ENCODE measurements around the gene LFNG. TPM values are rescaled to one million over a fixed set of nuclear protein-coding genes. Genes with fewer than 3 reads are reported as not detected.
A peak's percentile ranks its signal among the peaks of the same experiment; 100 is the strongest.

LFNG gene
- polyA plus RNA-seq, 2 of the 4 experiments (the other 2 are of a cell fraction), result 2.3 to 7.3 TPM

DNA sequence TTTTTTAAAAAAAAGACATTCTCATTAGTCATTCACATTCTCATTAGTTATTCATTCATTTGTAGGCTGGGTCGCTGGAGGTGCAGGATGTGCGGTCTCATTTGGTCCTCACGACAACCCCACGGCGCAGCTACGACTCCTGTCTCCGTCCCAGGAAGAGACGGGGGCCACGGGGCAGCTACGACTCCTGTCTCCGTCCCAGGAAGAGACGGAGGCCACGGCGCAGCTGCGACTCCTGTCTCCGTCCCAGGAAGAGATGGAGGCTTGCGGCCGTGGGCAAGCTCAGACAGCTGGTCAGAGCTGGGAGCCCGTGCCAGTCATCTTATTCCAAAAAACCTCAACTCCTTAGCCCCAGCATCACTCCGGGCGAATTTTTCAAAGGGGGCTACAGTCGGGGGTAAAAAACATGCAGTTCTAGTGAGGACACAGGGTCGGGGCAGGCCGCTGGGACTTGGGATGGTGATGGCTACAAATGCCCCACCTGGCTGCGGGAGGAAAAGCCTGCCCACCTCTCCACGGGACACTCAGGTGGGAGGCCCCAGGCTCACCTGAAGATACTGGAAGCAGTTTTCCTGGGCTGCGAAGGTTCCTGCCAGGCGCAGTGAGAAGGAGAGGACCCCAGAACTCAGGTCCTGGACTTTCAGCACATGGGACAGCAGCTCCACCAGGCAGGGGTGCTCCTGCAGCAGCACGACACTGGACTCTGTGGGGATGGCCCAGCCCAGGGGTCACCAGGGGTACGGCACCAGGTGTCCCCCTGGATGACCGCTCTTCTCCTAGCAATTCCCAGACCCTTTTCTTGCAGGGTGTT is 27.4 kb downstream of the LFNG start:
- Histone ChIP-seq H3K4me1 (no peaks in the 10 kb centered on the region), H3K4me3 (no peak overlapping the region), H3K27ac (no peak overlapping the region), H3K9me3 (no peaks in the 10 kb centered on the region), H3K4me2 (no peak overlapping the region)
- CTCF ChIA-PET, result interaction anchor here (0.8 to 1.5 kb wide), 4 partner anchors 12 to 78 kb away, joined by 3 to 5 read pairs (median 4); partner anchors contain the start of gene IQCE
- DNase-seq (ENCODE audit: low read depth in 1 of 2, low spot score in 1 of 2), result no peak
- no peak for ATAC-seq
- TF ChIP-seq RARB (CRISPR knock-in tag; IDR thresholded peaks at IDR 0.05), result no peak
- no peak for TF ChIP-seq NPAS2 (CRISPR knock-in tag; IDR thresholded peaks at IDR 0.05; ENCODE audit: borderline replicate concordance)
- TF ChIP-seq, protein P1, sequence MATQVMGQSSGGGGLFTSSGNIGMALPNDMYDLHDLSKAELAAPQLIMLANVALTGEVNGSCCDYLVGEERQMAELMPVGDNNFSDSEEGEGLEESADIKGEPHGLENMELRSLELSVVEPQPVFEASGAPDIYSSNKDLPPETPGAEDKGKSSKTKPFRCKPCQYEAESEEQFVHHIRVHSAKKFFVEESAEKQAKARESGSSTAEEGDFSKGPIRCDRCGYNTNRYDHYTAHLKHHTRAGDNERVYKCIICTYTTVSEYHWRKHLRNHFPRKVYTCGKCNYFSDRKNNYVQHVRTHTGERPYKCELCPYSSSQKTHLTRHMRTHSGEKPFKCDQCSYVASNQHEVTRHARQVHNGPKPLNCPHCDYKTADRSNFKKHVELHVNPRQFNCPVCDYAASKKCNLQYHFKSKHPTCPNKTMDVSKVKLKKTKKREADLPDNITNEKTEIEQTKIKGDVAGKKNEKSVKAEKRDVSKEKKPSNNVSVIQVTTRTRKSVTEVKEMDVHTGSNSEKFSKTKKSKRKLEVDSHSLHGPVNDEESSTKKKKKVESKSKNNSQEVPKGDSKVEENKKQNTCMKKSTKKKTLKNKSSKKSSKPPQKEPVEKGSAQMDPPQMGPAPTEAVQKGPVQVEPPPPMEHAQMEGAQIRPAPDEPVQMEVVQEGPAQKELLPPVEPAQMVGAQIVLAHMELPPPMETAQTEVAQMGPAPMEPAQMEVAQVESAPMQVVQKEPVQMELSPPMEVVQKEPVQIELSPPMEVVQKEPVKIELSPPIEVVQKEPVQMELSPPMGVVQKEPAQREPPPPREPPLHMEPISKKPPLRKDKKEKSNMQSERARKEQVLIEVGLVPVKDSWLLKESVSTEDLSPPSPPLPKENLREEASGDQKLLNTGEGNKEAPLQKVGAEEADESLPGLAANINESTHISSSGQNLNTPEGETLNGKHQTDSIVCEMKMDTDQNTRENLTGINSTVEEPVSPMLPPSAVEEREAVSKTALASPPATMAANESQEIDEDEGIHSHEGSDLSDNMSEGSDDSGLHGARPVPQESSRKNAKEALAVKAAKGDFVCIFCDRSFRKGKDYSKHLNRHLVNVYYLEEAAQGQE (IDR thresholded peaks at IDR 0.05), result peak; percentile 52; the same call in 1 of the 2 replicates
- TF ChIP-seq RNF2 (IDR thresholded peaks at IDR 0.05; ENCODE audit: borderline replicate concordance, low read depth), result no peak
- no peak for FAIRE-seq
- WGBS (ENCODE audit: missing lambda C conversion rate), result 90% methylated on average over 31 of the region's 31 CpGs
- POLR2A ChIA-PET, result no interaction called here

DNA sequence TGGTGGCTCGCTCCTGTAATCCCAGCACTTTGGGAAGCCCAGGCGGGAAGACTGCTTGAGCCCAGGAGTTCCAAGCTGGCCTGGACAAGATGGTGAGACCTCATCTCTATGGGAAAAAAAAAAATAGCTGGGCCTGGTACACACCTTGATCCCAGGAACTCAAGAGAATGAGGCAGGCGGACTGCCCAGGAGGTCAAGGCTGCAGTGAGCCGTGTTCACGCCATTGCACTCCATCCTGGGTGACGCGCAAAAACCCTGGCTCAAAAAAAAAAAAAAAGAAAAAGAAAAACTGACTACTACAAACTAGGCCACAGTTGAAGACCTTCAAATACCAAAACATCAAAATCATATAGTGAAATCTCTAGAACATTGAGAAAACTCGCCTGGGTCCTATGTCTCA is 31.8 kb downstream of the LFNG start:
- Histone ChIP-seq H3K4me2 (no peak overlapping the region), H3K4me3 (no peak overlapping the region), H3K4me1 (peaks cover 20% of the 10 kb centered on the region), H3K27ac (no peak overlapping the region), H3K9me3 (no peaks in the 10 kb centered on the region)
- ChIA-PET CTCF (interaction anchor here (0.7 kb wide), 1 partner anchor 105 kb away, joined by 3 read pairs; no protein-coding TSS in a partner anchor), POLR2A (no interaction called here)
- FAIRE-seq (no peak), DNase-seq (ENCODE audit: low read depth in 1 of 2, low spot score in 1 of 2) (no peak), ATAC-seq (no peak)
- 92% methylated on average over 8 of the region's 8 CpGs for WGBS (ENCODE audit: missing lambda C conversion rate)
- TF ChIP-seq CHD4 (IDR thresholded peaks at IDR 0.05; ENCODE audit: borderline replicate concordance) (no peak), TP53 (CRISPR knock-in tag; IDR thresholded peaks at IDR 0.05) (no peak), CBX2 (IDR thresholded peaks at IDR 0.05; ENCODE audit: borderline replicate concordance, low read depth) (no peak), CEBPB (IDR thresholded peaks at IDR 0.05) (no peak), KDM1A (IDR thresholded peaks at IDR 0.05; ENCODE audit: low read depth) (no peak), FOXS1 (CRISPR knock-in tag; IDR thresholded peaks at IDR 0.05) (no peak), EHF (CRISPR knock-in tag; IDR thresholded peaks at IDR 0.05) (no peak), POLR2A (IDR thresholded peaks at IDR 0.05; ENCODE audit: low read length) (no peak)
- TF ChIP-seq, protein P1 (IDR thresholded peaks at IDR 0.05), result no peak

DNA sequence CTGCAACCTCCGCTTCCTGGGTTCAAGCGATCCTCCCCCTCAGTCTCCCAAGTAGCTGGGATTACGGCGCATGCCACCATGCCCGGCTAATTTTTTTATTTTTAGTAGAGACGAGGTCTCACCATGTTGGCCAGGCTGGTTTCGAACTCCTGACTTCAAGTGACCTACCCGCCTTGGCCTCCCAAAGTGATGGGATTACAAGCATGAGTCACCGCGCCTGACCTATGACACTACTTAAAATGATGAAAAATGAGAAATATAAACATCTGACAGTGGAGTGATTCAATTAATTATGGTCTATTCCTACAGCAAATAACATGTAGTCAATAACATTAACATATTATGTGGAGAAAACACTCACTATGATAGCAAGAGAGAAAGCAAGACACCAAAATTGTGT is 33.5 kb downstream of the LFNG start:
- POLR2A ChIA-PET, result no interaction called here
- H3K9me3 ChIP-seq, result no peaks in the 10 kb centered on the region
- FAIRE-seq (no peak), ATAC-seq (no peak), DNase-seq (ENCODE audit: low read depth in 1 of 2, low spot score in 1 of 2) (no peak)
- CTCF ChIA-PET, result interaction anchor here (0.6 to 1.3 kb wide), 5 partner anchors 12 to 128 kb away, joined by 3 to 5 read pairs (median 3); no protein-coding TSS in a partner anchor
- WGBS (ENCODE audit: missing lambda C conversion rate), result 94% methylated on average over 10 of the region's 10 CpGs
- peak overlapping the region; percentile 100; the same call in 1 of the 3 replicates for H3K4me2 ChIP-seq
- H3K4me1 ChIP-seq, result peaks cover 20% of the 10 kb centered on the region
- TF ChIP-seq FOSL2 (IDR thresholded peaks at IDR 0.05), result no peak
- TF ChIP-seq FOSL2 (CRISPR knock-in tag; IDR thresholded peaks at IDR 0.05), result peak; percentile 43; the same call in 1 of the 2 replicates
- no peak for TF ChIP-seq MAZ (IDR thresholded peaks at IDR 0.05; ENCODE audit: borderline replicate concordance, low read depth, low read length)
- no peak overlapping the region for H3K4me3 ChIP-seq
- no peak overlapping the region for H3K27ac ChIP-seq
